ENCODE measurements around the gene ATP10A.

Gene ATP10A

GRCh38 chr15:25739687-25740121 lies 123.4 kb downstream of the ATP10A start:
- no peak for DNase-seq (ENCODE audit: low spot score)

- DNase-seq (ENCODE audit: low spot score): no peak
These were observed 124.8 kb downstream of the ATP10A start for GRCh38 chr15:25738171-25738965.

DNA sequence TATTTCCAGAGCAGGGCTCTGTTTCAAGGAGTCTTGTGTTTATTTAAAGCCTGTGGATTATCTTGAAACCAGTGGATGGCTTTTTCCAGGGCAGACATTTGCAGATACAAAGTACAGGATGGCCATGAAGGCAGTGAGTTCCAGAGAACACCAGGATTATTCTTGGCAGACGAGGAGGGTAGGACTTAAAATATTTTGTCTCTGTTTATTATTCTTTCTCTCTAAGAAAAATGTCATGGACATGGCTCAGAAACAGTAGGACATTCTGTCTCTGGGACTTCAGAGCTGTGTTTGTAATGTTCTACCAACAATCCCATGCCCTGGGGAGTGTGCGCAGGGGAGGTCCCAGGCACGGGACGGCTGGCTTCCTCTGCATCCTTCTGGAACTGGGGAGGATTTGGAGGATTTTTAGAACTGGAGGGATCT lies 125.9 kb downstream of the ATP10A start:
- DNase-seq (ENCODE audit: low spot score): no peak

- no peak for DNase-seq (ENCODE audit: low spot score)
These were observed 126.7 kb downstream of the ATP10A start for GRCh38 chr15:25736461-25736860.

DNA sequence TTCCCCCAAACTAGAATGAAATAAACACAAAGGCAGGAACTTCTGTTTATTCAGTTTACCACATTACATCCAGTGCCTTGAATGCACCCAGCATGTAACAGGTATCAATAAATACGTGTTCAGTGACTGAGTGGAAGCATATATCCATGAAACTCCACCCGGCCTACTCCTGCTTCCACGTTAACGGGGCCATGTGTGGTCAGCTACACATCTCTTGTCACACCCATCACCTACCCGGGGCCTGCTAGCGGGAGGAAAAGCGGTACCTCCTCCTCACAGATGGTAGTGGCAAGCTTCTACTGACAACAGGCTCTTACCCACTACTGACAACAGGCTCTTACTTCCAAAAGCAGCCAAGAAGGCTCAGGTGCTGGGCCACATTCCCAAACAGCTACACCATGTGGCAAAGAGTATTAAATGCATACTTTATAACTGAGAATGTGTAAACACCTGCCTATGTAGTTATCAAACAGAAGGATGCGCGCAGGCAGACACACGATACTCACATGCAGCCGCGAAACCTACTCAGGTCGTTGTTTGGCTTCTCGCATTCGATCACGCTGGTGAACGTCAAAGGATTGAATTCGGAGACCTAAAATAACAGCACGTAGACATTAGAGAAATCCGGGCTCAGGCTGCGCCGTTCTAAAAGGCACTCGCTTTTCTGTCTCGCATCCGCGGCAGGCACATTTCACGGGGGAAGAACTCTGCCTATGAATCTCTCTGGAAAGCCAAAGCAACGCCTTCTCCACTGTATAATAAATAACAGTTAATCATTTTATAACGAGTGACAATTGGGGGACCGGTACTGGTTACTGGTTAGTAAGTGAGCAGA lies 127.4 kb downstream of the ATP10A start:
- DNase-seq (ENCODE audit: low spot score): no peak

DNA sequence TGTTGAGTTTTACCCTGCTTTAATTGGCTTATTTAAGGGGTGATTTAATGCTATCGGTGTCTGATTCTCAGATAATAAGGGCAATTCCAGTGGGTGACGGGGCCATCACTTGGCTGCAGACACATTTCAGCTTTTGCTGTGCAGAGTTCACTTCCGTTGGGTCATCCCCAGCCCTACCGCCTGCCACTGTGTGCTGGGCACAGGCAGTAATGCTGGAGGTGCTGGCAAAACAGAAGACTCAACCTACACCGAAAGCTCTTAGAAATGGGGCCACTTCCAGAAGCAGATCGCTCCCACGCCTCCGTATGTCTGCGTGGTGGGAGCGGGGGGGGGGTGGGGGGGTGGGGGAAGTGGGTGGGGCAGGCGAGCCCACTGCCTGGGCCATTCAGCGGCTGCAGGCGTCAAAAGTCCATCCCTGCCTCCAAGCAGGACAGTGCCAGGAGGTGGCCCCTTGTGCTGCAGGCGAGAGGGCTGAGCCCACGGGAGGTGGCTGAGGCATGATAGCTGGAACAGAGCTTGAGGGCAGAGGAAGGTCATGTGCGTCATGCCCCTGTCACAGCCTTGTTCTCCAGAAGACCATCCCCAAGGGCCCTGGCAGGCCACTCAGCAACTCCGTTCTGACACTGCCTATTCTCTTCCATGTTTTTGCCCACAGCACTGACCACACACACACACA lies 128.3 kb downstream of the ATP10A start:
- no peak for DNase-seq (ENCODE audit: low spot score)

- no peak for DNase-seq (ENCODE audit: low spot score)
These were observed 129.1 kb downstream of the ATP10A start for GRCh38 chr15:25733856-25734679.

DNA sequence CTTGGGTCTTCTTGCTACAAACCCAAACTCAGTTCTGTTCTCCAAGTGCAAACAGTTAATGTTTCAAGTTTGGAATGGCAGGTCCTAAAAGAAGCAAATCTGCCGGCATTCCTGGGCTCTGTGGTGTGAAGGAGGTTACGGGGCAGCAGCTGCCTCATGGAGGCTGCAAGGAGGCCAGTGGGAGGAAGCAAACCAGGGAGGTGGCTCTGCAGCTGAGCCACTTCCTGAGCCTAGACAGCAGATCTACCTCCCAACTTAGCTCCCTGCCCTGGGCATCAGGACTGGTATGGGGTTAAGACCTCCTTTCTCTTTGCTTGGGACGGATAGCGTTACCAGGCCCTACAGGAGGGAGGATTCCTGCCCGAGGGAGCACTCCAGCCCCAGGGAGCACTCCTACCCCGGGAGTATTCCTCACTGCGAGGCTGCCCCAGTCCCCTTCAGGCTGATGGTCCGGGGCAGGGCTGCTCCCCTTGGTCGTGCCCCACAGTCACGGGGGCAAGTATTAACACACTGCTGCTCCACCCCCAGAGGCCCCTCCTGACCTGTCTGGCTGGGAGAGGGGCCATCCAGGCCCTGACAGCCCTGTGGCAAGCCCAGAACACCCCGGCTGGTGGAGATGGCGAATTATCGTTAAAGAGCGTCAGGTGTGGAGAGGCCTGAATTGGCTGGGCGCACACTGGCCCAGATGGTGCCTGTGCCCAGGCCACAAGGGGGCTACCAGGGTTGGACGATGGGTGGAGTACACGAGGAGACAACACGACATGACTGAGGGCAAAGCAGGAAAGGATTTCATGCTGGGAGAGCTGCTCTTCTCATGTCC lies 129.9 kb downstream of the ATP10A start:
- DNase-seq (ENCODE audit: low spot score): no peak

- DNase-seq (ENCODE audit: low spot score): no peak
These were observed 130.9 kb downstream of the ATP10A start for GRCh38 chr15:25732191-25732590.

GRCh38 chr15:25731411-25731810 lies 131.7 kb downstream of the ATP10A start:
- no peak for DNase-seq (ENCODE audit: low spot score)

DNA sequence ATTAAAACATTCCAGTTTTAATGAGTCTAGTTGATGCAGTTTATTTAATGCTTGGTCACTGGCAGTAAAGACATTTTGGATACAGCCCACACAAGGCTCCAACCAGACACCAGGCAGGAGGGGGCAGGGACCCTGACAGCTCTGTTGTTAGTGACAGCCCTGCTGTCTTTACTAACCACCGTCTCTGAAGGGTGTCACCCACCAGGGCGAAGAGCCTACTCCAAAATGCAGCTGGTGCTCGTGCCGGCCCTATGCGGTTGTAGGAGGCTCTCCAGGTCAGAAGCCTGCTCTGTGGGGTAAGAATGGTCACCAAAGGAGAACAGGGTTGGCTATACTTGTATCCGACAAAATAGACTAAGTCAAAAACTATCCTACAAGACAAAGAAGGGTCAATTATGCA lies 132.2 kb downstream of the ATP10A start:
- DNase-seq (ENCODE audit: low spot score): no peak

- DNase-seq (ENCODE audit: low spot score): no peak
These were observed 134.3 kb downstream of the ATP10A start for GRCh38 chr15:25728816-25729215.

DNA sequence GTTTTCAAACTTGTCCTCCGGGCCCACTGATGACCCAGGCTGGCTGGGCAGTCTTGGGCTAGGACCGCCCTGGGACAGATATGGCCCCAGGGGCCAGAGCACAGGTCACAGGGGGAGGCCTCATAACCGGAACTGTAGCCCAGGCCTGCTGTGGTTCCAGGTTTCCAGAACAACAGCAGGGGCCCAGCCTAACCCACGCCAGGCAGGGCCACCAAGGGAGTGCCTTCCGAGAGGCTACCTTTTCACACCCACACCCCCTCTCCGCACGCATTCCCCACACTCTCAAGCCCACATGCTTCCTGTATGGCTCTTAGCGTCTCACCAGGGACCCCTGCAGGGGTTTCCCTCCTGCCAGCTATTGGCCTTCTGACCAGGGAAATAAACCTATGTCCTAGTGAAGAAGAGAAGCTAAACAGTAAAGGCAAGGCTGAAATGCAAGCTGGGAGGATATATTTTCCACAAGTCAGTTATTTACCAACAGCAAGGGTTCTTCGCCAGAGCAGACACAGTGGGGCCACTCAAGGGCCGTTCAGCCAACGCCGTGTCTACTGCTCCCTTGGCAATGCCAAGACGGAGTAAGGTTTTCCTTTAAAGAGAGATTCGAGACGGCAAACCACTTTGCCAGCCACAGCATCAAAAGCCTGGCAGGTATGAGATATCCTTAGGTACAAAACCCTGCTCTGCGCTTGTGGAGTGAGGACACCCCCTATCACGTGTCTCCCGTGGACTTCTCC lies 135.1 kb downstream of the ATP10A start:
- DNase-seq (ENCODE audit: low spot score): no peak

DNA sequence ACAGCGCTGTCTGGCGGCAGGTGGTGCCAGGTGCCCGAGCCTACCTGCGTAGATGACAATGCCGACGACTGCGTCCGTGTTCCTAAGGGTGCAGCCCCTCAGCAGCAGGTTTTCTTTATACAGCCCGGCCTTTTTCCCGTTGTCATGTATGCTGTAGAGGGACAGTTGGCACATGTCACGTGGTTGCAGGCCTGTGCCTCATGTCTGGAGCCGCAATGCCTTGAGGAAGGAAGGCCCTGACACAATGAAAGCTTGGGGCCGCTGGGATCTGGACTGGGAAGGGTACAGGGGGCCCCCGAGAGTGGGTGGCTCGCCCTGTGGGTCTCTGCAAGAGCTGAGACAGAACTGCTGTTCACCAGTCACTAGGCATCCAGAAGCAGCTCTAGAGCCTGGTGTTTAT lies 136.0 kb downstream of the ATP10A start:
- DNase-seq (ENCODE audit: low spot score): no peak

DNA sequence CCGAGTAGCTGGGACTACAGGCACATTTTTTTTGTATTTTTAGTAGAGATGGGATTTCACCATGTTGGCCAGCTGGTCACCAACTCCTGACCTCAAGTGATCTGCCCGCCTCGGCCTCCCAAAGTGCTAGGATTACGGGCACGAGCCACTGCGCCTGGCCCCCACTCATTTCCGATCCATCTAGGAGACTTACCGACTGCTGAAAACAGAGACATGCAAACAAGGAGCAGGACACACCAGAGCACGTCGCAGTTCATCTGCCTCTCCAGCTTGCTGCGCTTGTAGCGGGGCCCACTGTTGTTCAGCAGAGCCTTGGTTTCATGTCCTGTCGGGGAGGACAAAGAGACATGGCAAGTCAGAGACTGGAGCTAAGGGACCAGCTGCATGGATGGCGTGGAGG lies 137.4 kb downstream of the ATP10A start:
- no peak for DNase-seq (ENCODE audit: low spot score)

DNA sequence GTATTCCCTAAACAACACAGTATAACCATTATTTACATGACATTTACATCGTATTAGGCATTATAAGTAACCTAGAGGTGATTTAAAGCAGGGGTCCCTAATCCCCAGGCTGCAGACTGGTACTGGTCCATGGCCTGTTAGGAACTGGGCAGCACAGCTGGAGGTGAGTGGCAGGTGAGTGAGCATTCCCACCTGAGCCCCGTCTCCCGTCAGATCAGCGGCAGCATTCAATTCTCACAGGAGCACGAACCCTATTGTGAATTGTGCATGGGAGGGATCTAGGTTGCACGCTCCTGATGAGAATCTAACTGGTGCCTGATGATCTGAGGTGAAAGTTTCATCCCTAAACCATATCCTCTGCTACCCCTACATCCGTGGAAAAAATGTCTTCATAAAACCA lies 138.2 kb downstream of the ATP10A start:
- DNase-seq (ENCODE audit: low spot score): no peak

DNA sequence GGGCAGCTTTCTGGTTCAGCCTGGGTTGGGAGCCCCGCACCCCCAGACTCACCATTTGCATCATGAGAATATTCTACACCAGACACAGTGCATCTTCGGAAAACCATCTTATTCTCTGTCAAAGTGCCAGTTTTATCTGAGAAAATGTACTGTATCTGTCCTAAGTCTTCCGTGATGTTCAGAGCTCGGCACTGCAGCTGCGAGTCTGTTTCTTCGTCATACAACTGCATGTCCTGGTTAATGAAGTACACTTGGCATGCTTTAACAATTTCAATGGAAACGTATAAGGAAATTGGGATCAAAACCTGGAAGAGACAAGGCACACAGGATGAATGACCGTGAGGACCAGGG lies 141.5 kb downstream of the ATP10A start:
- no peak for DNase-seq (ENCODE audit: low spot score)

GRCh38 chr15:25719101-25719985 lies 143.8 kb downstream of the ATP10A start:
- DNase-seq (ENCODE audit: low spot score): no peak

- DNase-seq (ENCODE audit: low spot score): no peak
These were observed 144.5 kb downstream of the ATP10A start for GRCh38 chr15:25718597-25718996.
